ENCODE results near the gene NCAPH2.

Gene NCAPH2

DNA sequence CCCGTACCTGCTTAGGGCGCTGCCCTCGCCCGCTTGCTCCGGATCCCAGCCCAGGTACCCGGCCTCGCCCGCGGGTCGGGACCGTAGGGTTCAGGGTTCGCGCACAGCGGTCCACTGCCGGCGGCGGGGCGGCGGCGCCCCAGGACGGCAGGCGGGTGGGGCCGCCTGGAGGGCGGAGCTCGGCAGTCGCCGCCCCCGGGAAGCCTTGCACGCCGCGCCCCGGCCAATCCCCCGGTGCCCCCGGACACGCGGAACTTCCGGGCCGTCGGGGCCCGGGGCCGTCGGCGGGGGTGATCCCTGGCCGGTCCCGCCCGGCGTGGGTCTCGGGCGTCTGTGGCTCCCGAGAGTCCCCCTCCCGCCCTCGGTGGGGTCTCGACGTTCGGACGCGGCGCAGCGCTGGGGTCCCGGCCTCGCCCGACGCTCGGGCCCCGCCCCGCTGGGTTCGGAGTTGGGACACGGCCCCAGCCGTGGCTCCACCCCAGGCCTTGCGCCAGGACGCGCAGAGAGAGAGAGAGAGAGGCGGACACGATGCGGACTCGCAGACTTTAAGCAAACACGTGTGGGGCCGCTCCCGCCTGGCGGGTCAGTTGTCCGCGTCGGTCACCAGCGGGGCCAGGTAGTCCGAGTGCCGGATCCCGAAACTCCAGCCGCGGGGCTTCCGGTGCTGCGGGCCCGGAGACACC is 22.0 kb downstream of the NCAPH2 start, which contains the start of gene TYMP:
Gene TYMP (minus strand): TSS at position 116 of the 683 bp plus-strand sequence. CDS start 303 bp downstream, outside the sequence.
- peaks cover 17% of the 10 kb centered on the region for H3K36me3 ChIP-seq
- peaks cover 62 to 69% of the 10 kb centered on the region in 2 experiments for H3K4me1 ChIP-seq (ENCODE audit: control insufficient read depth in 1 of 2, insufficient read depth in 1 of 2, low read depth in 1 of 2, low read length in 1 of 2)
- TF ChIP-seq, protein P1, sequence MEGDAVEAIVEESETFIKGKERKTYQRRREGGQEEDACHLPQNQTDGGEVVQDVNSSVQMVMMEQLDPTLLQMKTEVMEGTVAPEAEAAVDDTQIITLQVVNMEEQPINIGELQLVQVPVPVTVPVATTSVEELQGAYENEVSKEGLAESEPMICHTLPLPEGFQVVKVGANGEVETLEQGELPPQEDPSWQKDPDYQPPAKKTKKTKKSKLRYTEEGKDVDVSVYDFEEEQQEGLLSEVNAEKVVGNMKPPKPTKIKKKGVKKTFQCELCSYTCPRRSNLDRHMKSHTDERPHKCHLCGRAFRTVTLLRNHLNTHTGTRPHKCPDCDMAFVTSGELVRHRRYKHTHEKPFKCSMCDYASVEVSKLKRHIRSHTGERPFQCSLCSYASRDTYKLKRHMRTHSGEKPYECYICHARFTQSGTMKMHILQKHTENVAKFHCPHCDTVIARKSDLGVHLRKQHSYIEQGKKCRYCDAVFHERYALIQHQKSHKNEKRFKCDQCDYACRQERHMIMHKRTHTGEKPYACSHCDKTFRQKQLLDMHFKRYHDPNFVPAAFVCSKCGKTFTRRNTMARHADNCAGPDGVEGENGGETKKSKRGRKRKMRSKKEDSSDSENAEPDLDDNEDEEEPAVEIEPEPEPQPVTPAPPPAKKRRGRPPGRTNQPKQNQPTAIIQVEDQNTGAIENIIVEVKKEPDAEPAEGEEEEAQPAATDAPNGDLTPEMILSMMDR (IDR thresholded peaks at IDR 0.05) = peak; percentile 59
- peak within 1 kb of the TSS; percentile 98 for H3K27ac ChIP-seq
- H3K4me3 ChIP-seq (ENCODE audit: low read depth in 1 of 2, low read length in 1 of 2) = peak within 1 kb of the TSS; percentile 81 to 98
- no peaks in the 10 kb centered on the region for H3K9me3 ChIP-seq
- no peaks in the 10 kb centered on the region for H3K27me3 ChIP-seq

DNA sequence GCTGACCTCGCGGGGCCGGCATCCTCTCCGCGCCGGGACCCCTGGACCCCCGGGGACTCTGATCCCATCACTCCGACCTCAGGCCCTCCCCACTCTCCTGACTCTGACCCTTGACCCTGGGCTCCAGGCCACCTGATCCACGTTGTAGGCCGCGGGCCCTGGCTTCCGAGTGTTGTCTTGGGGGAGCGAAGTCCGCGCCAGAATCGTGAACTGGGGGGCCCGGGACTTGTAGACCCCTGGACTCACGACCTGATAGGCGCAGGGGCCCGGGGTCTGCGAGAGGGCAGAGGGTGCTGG is 22.5 kb downstream of the NCAPH2 start:
- TF ChIP-seq, protein P1 (IDR thresholded peaks at IDR 0.05) = no peak
- peak overlapping the region; percentile 98 for H3K27ac ChIP-seq
- H3K36me3 ChIP-seq = peaks cover 17% of the 10 kb centered on the region
- H3K4me3 ChIP-seq (ENCODE audit: low read depth in 1 of 2, low read length in 1 of 2) = peak overlapping the region; percentile 81 to 98
- no peaks in the 10 kb centered on the region for H3K27me3 ChIP-seq
- peaks cover 63 to 68% of the 10 kb centered on the region in 2 experiments for H3K4me1 ChIP-seq (ENCODE audit: control insufficient read depth in 1 of 2, insufficient read depth in 1 of 2, low read depth in 1 of 2, low read length in 1 of 2)
- H3K9me3 ChIP-seq = no peaks in the 10 kb centered on the region

DNA sequence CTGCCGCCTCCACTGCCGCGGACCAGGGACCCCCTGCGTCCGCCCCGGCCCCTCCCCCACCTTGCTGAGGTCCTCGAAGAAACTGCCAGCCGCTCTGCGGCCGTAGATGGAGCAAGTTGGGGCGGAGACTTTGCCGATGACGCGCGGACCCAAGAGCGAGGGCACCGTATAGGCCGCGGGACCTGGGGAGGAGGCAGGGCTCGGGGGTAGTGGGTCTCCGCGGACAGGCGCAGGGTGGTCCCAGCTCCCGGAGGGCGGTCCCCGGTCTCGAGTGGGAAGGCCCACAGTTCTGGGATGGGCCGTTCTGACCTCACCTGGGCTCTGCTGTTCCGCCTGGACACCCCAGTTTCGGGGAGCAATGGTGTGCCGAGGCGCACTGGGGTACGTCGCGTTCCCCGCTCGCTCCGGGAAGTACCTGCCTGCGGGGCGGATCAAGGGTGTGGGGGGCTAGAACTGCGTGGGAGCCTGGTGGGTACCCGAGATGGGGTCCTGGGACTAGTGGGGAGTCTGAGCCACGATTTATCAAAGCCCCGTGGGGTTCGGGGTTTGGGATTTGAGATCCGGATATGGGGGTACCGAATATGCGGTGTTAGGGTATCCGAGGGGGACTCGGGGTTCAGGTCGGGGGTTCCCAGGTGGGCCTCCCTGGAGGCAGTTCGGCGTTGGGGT is 23.0 kb downstream of the NCAPH2 start:
- peaks cover 17% of the 10 kb centered on the region for H3K36me3 ChIP-seq
- peak overlapping the region; percentile 98 for H3K27ac ChIP-seq
- H3K4me1 ChIP-seq (ENCODE audit: control insufficient read depth in 1 of 2, insufficient read depth in 1 of 2, low read depth in 1 of 2, low read length in 1 of 2) = peaks cover 66 to 67% of the 10 kb centered on the region in 2 experiments
- peak overlapping the region; percentile 81 to 98 for H3K4me3 ChIP-seq (ENCODE audit: low read depth in 1 of 2, low read length in 1 of 2)
- H3K9me3 ChIP-seq = no peaks in the 10 kb centered on the region
- TF ChIP-seq, protein P1 (IDR thresholded peaks at IDR 0.05) = peak; percentile 29
- H3K27me3 ChIP-seq = no peaks in the 10 kb centered on the region

DNA sequence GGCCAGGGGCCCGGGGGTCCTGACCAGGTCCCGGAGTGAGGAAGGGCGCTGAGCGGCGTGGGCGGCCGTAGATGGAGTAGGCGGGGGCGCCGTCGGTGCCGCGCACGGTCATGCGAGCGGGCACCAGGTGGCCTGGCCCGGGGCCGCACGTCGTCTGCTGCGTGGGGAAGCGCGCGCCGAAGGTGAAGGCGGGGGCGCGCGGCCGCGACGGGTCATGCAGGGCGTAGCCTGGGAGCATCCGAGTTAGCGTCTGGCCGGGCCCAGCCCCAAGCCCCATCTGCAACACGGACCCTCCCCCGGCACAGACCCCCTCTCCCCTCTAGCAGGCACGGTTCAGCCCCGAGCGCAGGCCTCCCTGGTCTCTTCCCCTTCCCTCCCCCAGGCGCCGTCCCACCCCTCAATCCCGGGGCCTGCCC is 23.5 kb downstream of the NCAPH2 start:
- TF ChIP-seq, protein P1 (IDR thresholded peaks at IDR 0.05) = peak; percentile 48
- Histone ChIP-seq H3K9me3 (no peaks in the 10 kb centered on the region), H3K36me3 (peaks cover 17% of the 10 kb centered on the region), H3K27me3 (no peaks in the 10 kb centered on the region), H3K27ac (peak overlapping the region; percentile 98), H3K4me3 (ENCODE audit: low read depth in 1 of 2, low read length in 1 of 2) (peak overlapping the region; percentile 81 to 98), H3K4me1 (ENCODE audit: control insufficient read depth in 1 of 2, insufficient read depth in 1 of 2, low read depth in 1 of 2, low read length in 1 of 2) (peaks cover 64 to 71% of the 10 kb centered on the region in 2 experiments)

DNA sequence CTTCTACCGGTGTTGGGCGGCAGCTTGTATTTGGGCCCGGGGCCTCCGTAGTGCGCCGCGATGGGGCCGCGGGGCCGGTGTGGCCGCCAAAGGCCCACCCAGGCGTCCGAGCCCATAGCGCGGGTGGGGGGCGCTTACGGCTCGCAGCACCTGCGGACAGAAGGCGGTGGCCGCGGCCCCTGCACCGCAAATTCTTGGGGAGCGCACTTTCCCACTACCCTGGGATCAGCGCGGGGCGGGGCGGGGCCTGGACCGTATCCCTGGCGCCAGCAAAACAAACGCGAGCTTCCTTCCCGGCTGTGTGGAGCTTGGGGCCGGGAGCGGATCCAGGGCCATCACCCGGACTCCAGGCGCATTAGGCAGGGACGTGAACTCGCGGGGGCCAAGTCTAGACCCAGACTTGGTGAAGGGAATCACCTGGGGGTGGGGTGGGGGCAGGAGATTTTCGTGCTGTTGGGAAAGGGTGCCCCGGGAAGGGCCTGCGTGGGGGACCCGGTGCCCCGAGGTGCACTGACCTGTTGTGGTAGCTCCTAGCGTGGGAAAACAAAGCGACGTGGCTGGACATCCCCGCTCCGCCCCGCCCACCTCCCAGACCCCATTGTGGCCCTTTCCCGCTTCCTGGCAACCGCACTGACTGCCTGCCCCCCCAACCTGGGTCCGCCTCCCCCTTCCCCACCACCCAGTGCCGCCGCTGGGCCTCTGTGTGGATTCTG is 24.1 kb downstream of the NCAPH2 start:
- H3K4me1 ChIP-seq (ENCODE audit: control insufficient read depth in 1 of 2, insufficient read depth in 1 of 2, low read depth in 1 of 2, low read length in 1 of 2) = peaks cover 64 to 71% of the 10 kb centered on the region in 2 experiments

More for the DNA sequence above, 24.1 kb downstream of the NCAPH2 start:
- Histone ChIP-seq H3K36me3 (peaks cover 17% of the 10 kb centered on the region), H3K9me3 (no peaks in the 10 kb centered on the region), H3K27ac (peak overlapping the region; percentile 98), H3K4me3 (ENCODE audit: low read depth in 1 of 2, low read length in 1 of 2) (peak overlapping the region; percentile 81 to 98), H3K27me3 (no peaks in the 10 kb centered on the region)
- TF ChIP-seq, protein P1 (IDR thresholded peaks at IDR 0.05) = no peak
